GM12865 (cell line): Measurements from ENCODE around the gene RABGGTA.
"Not testable (repeated sequence)": the region's sequence is repeated elsewhere in the genome, so short reads cannot be mapped to it uniquely, and the experiment has no call there.

Source experiments
- DNase-seq: peaks from one replicate; pipeline ENCODE4 v3.0.0; 2010; ENCODE audit warnings: low read depth
- H3K4me3 ChIP-seq: 2 replicates; pipeline ENCODE4 v1.5.1; 2011; ENCODE audit warnings: mild to moderate bottlenecking, low read depth, low read length, control low read depth
- TF ChIP-seq, protein P1 (sequence below): IDR thresholded peaks from 2 replicates; pipeline ENCODE4 v1.5.1; 2011; ENCODE audit warnings: low read length, control low read depth, low read depth, inconsistent platforms; ENCODE audit not compliant: insufficient read depth; ENCODE audit errors: missing control alignments

Gene RABGGTA

GRCh38 chr14:24224618-24225071 lies 46.8 kb downstream of the RABGGTA start:
- TF ChIP-seq, protein P1, sequence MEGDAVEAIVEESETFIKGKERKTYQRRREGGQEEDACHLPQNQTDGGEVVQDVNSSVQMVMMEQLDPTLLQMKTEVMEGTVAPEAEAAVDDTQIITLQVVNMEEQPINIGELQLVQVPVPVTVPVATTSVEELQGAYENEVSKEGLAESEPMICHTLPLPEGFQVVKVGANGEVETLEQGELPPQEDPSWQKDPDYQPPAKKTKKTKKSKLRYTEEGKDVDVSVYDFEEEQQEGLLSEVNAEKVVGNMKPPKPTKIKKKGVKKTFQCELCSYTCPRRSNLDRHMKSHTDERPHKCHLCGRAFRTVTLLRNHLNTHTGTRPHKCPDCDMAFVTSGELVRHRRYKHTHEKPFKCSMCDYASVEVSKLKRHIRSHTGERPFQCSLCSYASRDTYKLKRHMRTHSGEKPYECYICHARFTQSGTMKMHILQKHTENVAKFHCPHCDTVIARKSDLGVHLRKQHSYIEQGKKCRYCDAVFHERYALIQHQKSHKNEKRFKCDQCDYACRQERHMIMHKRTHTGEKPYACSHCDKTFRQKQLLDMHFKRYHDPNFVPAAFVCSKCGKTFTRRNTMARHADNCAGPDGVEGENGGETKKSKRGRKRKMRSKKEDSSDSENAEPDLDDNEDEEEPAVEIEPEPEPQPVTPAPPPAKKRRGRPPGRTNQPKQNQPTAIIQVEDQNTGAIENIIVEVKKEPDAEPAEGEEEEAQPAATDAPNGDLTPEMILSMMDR = no peak
- DNase-seq = no peak
- no peak overlapping the region for H3K4me3 ChIP-seq

DNA sequence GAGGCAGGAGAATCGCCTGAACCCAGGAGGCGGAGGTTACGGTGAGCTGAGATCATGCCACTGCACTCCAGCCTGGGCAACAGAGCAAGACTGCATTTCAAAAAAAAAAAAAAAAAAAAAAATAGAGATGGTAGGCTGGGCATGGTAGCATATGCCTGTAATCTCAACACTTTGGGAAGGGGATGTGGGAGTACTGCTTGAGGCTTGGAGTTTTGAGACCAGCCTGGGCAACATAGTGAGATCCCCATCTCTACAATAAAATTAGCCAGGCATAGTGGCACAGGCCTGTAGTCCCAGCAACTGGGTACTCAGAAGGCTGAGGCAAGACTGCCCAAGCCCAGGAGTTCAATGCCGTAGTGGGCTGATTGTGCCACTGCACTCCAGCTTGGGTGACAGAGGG lies 48.4 kb downstream of the RABGGTA start:
- DNase-seq, H3K4me3 ChIP-seq: not testable (repeated sequence)

GRCh38 chr14:24219521-24219920 lies 51.9 kb downstream of the RABGGTA start:
- H3K4me3 ChIP-seq = no peak overlapping the region
- DNase-seq = no peak
- TF ChIP-seq, protein P1 = no peak

DNA sequence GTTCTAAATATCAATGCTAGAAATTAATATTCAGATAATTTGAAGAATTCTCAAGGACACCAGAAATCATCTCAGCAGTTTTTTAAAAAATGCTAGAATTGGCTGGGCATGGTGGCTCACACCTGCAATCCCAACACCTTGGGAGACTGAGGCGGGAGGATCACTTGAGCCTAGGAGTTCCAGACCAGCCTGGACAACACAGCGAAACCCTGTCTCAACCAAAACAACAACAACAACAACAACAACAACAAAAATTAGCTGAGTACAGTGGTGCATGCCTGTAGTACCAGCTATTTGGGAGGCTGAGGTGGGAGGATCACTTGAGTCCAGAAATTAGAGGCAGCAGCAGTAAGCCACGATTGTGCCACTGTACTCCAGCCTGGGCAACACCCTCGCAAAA lies 52.3 kb downstream of the RABGGTA start:
- TF ChIP-seq, protein P1 = no peak
- H3K4me3 ChIP-seq = no peak overlapping the region
- DNase-seq = no peak

DNA sequence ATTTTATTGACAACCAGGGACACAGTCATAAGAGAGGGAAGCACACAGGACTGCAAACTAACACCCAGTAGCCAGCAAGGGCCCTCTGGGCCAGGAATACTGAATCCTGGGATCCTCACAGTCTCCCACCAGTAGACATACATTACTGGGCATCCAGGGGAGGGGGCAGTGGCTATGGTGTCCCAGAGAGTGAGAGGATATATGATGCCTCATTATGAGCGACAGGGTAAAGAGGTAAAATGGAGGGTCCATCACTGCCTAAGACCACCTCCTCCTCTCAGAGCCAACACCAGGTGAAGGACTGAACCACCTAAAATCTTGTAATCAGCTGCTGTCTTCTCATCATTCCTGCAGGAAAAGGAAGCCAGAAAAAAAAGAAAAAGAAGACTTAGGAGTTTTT lies 54.5 kb downstream of the RABGGTA start:
- H3K4me3 ChIP-seq, DNase-seq: not testable (repeated sequence)

DNA sequence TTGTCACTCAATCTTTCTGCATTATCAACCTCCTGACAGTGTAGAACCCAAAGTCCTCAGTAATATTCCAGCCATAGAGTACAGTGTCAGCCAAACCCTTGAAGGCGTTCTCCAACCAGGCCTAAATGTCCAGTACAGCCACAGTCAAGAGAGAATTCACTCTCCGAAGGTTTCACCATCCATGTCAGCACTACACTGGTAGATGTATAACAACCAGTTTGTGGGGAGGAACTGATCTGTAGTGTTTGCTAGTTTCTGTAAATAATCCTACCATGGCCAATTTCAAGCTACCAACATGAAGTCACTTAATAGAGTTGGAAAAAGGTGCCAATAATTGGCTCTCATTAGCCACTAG lies 55.1 kb downstream of the RABGGTA start:
- DNase-seq = no peak
- TF ChIP-seq, protein P1 = no peak
- H3K4me3 ChIP-seq = no peak overlapping the region
